PFSK-1 (cell line): ENCODE measurements around the gene PCDHB6.

Experiments
- FOXP2 ChIP-seq: optimal IDR thresholded peaks from 2 replicates; pipeline ENCODE3; 2011; ENCODE audit warnings: borderline replicate concordance, control low read depth, inconsistent platforms; ENCODE audit not compliant: insufficient read depth; ENCODE audit errors: extremely low read length, extremely low read depth
- POLR2AphosphoS5 ChIP-seq: IDR thresholded peaks from 2 replicates; pipeline ENCODE4 v1.6.1; 2012; ENCODE audit warnings: low read depth, mild to moderate bottlenecking, control low read depth, low read length, moderate library complexity
- REST ChIP-seq, 2 experiments: IDR thresholded peaks; 2 replicates each; pipeline versions ENCODE4 v1.6.1 to v1.8.0; 2011 to 2012; ENCODE audit warnings: low read depth in 2 of 2, low read length in 2 of 2, control low read depth in 1 of 2, inconsistent platforms in 1 of 2, mild to moderate bottlenecking in 1 of 2, moderate library complexity in 1 of 2; ENCODE audit not compliant: insufficient read depth in 1 of 2
- SIN3A ChIP-seq: IDR thresholded peaks from 2 replicates; pipeline ENCODE4 v1.6.1; 2012; ENCODE audit warnings: mild to moderate bottlenecking, low read length, moderate library complexity, borderline replicate concordance; ENCODE audit not compliant: insufficient read depth
- TAF1 ChIP-seq: IDR thresholded peaks from 2 replicates; pipeline ENCODE4 v1.6.1; 2012; ENCODE audit warnings: low read length, control low read depth, borderline replicate concordance; ENCODE audit not compliant: insufficient read depth

Gene PCDHB6

GRCh38 chr5:141119250-141119649 is 30.6 kb upstream of the PCDHB6 start:
- no peak for TF ChIP-seq SIN3A
- TF ChIP-seq REST (IDR thresholded peaks at IDR 0.05; ENCODE audit: insufficient read depth in 1 of 2, low read depth in 2 of 2, low read length in 2 of 2): no peak
- TF ChIP-seq FOXP2: no peak
- no peak for TF ChIP-seq TAF1
- TF ChIP-seq POLR2AphosphoS5: no peak

- TF ChIP-seq FOXP2 (no peak), POLR2AphosphoS5 (no peak), TAF1 (no peak), SIN3A (no peak), REST (IDR thresholded peaks at IDR 0.05; ENCODE audit: insufficient read depth in 1 of 2, low read depth in 2 of 2, low read length in 2 of 2) (no peak)
Measured at GRCh38 chr5:141121563-141121962, 28.3 kb upstream of the PCDHB6 start, which contains the start of gene PCDHB4. Gene PCDHB4 (plus strand): TSS chr5:141121818. CDS start chr5:141121999, 181 bp downstream.

GRCh38 chr5:141121985-141122384 is 27.9 kb upstream of the PCDHB6 start:
- TF ChIP-seq TAF1 (no peak), FOXP2 (no peak), POLR2AphosphoS5 (no peak), SIN3A (no peak), REST (IDR thresholded peaks at IDR 0.05; ENCODE audit: insufficient read depth in 1 of 2, low read depth in 2 of 2, low read length in 2 of 2) (no peak)

GRCh38 chr5:141127305-141127704 is 22.6 kb upstream of the PCDHB6 start:
- no peak for TF ChIP-seq POLR2AphosphoS5
- no peak for TF ChIP-seq FOXP2
- no peak for TF ChIP-seq SIN3A
- no peak for TF ChIP-seq REST (IDR thresholded peaks at IDR 0.05; ENCODE audit: insufficient read depth in 1 of 2, low read depth in 2 of 2, low read length in 2 of 2)
- TF ChIP-seq TAF1: no peak
